K562 (cell line): ENCODE results near the gene ANKRD13B. TPM values are rescaled to one million over a fixed set of nuclear protein-coding genes. Genes with fewer than 3 reads are reported as not detected.

ENCODE experiments used
- ATF1 ChIP-seq, 2 experiments: fragments of 450-650 bp in 1 of 2; IDR thresholded peaks; 2 replicates each; pipeline ENCODE4 v1.6.1; 2016; ENCODE audit warnings: missing compliant biosample characterization in 1 of 2, missing genetic modification characterization in 1 of 2
- CXXC5 ChIP-seq: fragments of 250-450 bp; sonication (Bioruptor Pico); IDR thresholded peaks from 2 replicates; pipeline ENCODE4 v1.8.0; 2022; ENCODE audit warnings: inconsistent platforms, mild to moderate bottlenecking, moderate library complexity
- DMBX1 ChIP-seq: fragments of 250-450 bp; sonication (Bioruptor Pico); IDR thresholded peaks from 2 replicates; pipeline ENCODE4 v1.8.0; 2022; ENCODE audit warnings: inconsistent platforms, mild to moderate bottlenecking, moderate library complexity, borderline replicate concordance
- POU5F1 ChIP-seq: fragments of 150-350 bp; IDR thresholded peaks from 2 replicates; pipeline ENCODE4 v1.6.1; 2014; ENCODE audit warnings: borderline replicate concordance, low read length, low read depth, mild to moderate bottlenecking; ENCODE audit not compliant: partially characterized antibody
- PURB ChIP-seq: sonication (generic); formaldehyde crosslinking; IDR thresholded peaks from 2 replicates; pipeline ENCODE4 v1.9.0; 2021; ENCODE audit warnings: low read depth, mild to moderate bottlenecking, missing genetic modification reagents
- SAFB2 ChIP-seq: fragments of 200-400 bp; formaldehyde crosslinking; IDR thresholded peaks from 2 replicates; pipeline ENCODE4 v1.6.1; 2018; ENCODE audit warnings: borderline replicate concordance, low read length, low read depth, moderate library complexity; ENCODE audit not compliant: severe bottlenecking
- SOX6 ChIP-seq: fragments of 450-650 bp; IDR thresholded peaks from 2 replicates; pipeline ENCODE4 v1.6.1; 2014; ENCODE audit warnings: mild to moderate bottlenecking
- TCF7L2 ChIP-seq: fragments of 150-350 bp; IDR thresholded peaks from 2 replicates; pipeline ENCODE4 v1.6.1; 2016; ENCODE audit warnings: low read depth, mild to moderate bottlenecking, low read length, moderate library complexity
- ZNF165 ChIP-seq: fragments of 250-450 bp; sonication (Bioruptor Pico); IDR thresholded peaks from 2 replicates; pipeline ENCODE4 v1.4.0; 2020; ENCODE audit warnings: borderline replicate concordance
- ZNF76 ChIP-seq: fragments of 250-450 bp; sonication (Bioruptor Pico); IDR thresholded peaks from 2 replicates; pipeline ENCODE4 v1.4.0; 2020; ENCODE audit warnings: mild to moderate bottlenecking, moderate library complexity, borderline replicate concordance
- ZNF79 ChIP-seq: fragments of 250-450 bp; sonication (Bioruptor Pico); IDR thresholded peaks from 2 replicates; pipeline ENCODE4 v1.4.0; 2020; ENCODE audit warnings: low read depth, mild to moderate bottlenecking, moderate library complexity
- ZSCAN29 ChIP-seq: fragments of 450-650 bp; IDR thresholded peaks from 2 replicates; pipeline ENCODE4 v1.6.1; 2017
- polyA plus RNA-seq, 8 experiments: library from polyadenylated mRNA; depleted of rRNA in 4 of 8; stranded (reverse) in 5 of 8; unstranded in 3 of 8; fragments of >200 nt; fragmentation: Nextera tagmentation in 2 of 8; fragmentation: Illumina TruSeq in 1 of 8; extraction: Ambion mirVana in 2 of 8; extraction: Trizol in 1 of 8; gene quantifications; 2 replicates each; pipeline versions ENCODE4 v1.2.1 to v1.2.3, GENCODE V29; 2011 to 2014; ENCODE audit warnings: inconsistent platforms in 1 of 8, missing spikeins in 1 of 8
- total RNA-seq, 7 experiments: library from RNA; depleted of rRNA in 6 of 7; stranded (reverse); fragments of >200 nt in 6 of 7; fragmentation: Illumina TruSeq in 2 of 7; extraction: Trizol in 2 of 7; gene quantifications; 2 replicates each; pipeline versions ENCODE4 v1.2.1 to v1.2.3, GENCODE V29; 2011 to 2021; ENCODE audit warnings: low replicate concordance in 1 of 7
- TF ChIP-seq, protein P1 (sequence below): conservative IDR thresholded peaks from 2 replicates; pipeline ENCODE4 v1.6.1; 2011; ENCODE audit warnings: low read depth, mild to moderate bottlenecking, low read length; ENCODE audit not compliant: control insufficient read depth
- TF ChIP-seq, protein P2 (sequence below), 2 experiments: fragments of 450-650 bp in 1 of 2; sonication (generic) in 1 of 2; formaldehyde crosslinking in 1 of 2; IDR thresholded peaks in 1 of 2; conservative IDR thresholded peaks in 1 of 2; 2 replicates each; pipeline versions ENCODE4 v1.6.1 to v1.8.1; 2016 to 2023; ENCODE audit warnings: mild to moderate bottlenecking in 2 of 2, moderate library complexity in 2 of 2, inconsistent platforms in 1 of 2, missing genetic modification reagents in 1 of 2
- TF ChIP-seq, protein P3 (sequence below): fragments of 250-450 bp; sonication (Bioruptor Pico); IDR thresholded peaks from 2 replicates; pipeline ENCODE4 v1.4.0; 2020
- TF ChIP-seq, protein P4 (sequence below): fragments of 250-450 bp; sonication (Bioruptor Pico); IDR thresholded peaks from 2 replicates; pipeline ENCODE4 v1.5.0; 2020; ENCODE audit warnings: mild to moderate bottlenecking, borderline replicate concordance

Gene ANKRD13B
- total and polyA plus RNA-seq, 9 of the 15 experiments (the other 6 are each of a cell fraction or from before 2014, with no cell fraction given): 0.15 to 28.1 (median 4.6) TPM

DNA sequence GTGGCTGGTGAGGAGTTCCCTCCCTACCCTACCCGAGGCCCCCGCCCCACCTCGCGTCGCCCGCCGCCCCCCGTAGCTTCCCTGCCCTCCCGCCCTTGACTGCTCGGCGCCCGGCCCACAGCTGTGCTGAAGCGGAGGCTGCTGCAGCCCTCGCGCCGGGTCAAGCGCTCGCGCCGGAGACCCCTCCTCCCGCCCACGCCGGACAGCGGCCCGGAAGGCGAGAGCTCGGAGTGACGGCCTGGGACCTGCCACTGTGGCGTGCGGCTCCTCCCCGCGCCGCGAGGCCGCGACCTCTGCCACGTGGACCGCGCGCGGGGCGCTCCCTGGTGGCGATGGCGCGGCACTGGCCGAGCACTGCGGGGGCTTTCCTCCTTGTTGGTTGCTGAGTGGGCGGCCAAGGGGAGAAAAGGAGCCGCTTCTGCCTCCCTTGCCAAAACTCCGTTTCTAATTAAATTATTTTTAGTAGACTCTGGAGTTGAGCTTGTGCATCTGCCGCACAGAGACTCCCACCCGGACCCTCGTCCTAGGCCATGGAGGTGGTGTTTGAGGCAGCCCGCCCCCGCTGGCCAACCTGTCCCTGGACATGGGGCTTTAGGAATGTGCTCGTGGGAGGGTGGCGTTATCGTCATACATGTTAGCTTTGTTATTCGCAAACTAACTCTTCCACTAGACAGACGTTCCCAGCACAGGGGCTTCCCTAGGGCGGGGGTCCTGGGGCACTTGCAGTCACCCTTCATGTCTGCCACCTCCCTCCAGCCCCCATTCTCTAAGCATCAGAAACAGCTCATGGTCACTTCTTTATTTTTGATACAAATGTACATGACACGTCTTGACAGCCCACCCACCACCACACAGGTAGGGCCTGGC lies 20.0 kb upstream of the ANKRD13B start (continued):
- TF ChIP-seq, protein P1, sequence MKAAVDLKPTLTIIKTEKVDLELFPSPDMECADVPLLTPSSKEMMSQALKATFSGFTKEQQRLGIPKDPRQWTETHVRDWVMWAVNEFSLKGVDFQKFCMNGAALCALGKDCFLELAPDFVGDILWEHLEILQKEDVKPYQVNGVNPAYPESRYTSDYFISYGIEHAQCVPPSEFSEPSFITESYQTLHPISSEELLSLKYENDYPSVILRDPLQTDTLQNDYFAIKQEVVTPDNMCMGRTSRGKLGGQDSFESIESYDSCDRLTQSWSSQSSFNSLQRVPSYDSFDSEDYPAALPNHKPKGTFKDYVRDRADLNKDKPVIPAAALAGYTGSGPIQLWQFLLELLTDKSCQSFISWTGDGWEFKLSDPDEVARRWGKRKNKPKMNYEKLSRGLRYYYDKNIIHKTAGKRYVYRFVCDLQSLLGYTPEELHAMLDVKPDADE: peak; percentile 50; the same call in 1 of the 2 replicates
- no peak for TF ChIP-seq PURB (CRISPR knock-in tag)
- no peak for TF ChIP-seq ZNF76 (CRISPR knock-in tag)
- no peak for TF ChIP-seq SOX6
- TF ChIP-seq ATF1 (CRISPR knock-in tag; IDR thresholded peaks at IDR 0.05): no peak
- 0 out of 2 replicates have a peak, but pooled peaks have one; percentile 17 for TF ChIP-seq ATF1 (tag; IDR thresholded peaks at IDR 0.05)
- TF ChIP-seq, protein P2, sequence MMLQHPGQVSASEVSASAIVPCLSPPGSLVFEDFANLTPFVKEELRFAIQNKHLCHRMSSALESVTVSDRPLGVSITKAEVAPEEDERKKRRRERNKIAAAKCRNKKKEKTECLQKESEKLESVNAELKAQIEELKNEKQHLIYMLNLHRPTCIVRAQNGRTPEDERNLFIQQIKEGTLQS (IDR thresholded peaks at IDR 0.05): no peak
- TF ChIP-seq, protein P2 (CRISPR knock-in tag; conservative IDR thresholded peaks at IDR 0.05): no peak
- TF ChIP-seq, protein P3, sequence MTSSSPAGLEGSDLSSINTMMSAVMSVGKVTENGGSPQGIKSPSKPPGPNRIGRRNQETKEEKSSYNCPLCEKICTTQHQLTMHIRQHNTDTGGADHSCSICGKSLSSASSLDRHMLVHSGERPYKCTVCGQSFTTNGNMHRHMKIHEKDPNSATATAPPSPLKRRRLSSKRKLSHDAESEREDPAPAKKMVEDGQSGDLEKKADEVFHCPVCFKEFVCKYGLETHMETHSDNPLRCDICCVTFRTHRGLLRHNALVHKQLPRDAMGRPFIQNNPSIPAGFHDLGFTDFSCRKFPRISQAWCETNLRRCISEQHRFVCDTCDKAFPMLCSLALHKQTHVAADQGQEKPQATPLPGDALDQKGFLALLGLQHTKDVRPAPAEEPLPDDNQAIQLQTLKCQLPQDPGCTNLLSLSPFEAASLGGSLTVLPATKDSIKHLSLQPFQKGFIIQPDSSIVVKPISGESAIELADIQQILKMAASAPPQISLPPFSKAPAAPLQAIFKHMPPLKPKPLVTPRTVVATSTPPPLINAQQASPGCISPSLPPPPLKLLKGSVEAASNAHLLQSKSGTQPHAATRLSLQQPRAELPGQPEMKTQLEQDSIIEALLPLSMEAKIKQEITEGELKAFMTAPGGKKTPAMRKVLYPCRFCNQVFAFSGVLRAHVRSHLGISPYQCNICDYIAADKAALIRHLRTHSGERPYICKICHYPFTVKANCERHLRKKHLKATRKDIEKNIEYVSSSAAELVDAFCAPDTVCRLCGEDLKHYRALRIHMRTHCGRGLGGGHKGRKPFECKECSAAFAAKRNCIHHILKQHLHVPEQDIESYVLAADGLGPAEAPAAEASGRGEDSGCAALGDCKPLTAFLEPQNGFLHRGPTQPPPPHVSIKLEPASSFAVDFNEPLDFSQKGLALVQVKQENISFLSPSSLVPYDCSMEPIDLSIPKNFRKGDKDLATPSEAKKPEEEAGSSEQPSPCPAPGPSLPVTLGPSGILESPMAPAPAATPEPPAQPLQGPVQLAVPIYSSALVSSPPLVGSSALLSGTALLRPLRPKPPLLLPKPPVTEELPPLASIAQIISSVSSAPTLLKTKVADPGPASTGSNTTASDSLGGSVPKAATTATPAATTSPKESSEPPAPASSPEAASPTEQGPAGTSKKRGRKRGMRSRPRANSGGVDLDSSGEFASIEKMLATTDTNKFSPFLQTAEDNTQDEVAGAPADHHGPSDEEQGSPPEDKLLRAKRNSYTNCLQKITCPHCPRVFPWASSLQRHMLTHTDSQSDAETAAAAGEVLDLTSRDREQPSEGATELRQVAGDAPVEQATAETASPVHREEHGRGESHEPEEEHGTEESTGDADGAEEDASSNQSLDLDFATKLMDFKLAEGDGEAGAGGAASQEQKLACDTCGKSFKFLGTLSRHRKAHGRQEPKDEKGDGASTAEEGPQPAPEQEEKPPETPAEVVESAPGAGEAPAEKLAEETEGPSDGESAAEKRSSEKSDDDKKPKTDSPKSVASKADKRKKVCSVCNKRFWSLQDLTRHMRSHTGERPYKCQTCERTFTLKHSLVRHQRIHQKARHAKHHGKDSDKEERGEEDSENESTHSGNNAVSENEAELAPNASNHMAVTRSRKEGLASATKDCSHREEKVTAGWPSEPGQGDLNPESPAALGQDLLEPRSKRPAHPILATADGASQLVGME (CRISPR knock-in tag): no peak
- TF ChIP-seq ZNF165 (CRISPR knock-in tag): no peak
- TF ChIP-seq DMBX1: no peak
- TF ChIP-seq CXXC5 (CRISPR knock-in tag): peak; percentile 51
- no peak for TF ChIP-seq SAFB2
- TF ChIP-seq ZSCAN29: no peak
- no peak for TF ChIP-seq POU5F1
- no peak for TF ChIP-seq ZNF79 (CRISPR knock-in tag)
- TF ChIP-seq TCF7L2: no peak
- TF ChIP-seq, protein P4, sequence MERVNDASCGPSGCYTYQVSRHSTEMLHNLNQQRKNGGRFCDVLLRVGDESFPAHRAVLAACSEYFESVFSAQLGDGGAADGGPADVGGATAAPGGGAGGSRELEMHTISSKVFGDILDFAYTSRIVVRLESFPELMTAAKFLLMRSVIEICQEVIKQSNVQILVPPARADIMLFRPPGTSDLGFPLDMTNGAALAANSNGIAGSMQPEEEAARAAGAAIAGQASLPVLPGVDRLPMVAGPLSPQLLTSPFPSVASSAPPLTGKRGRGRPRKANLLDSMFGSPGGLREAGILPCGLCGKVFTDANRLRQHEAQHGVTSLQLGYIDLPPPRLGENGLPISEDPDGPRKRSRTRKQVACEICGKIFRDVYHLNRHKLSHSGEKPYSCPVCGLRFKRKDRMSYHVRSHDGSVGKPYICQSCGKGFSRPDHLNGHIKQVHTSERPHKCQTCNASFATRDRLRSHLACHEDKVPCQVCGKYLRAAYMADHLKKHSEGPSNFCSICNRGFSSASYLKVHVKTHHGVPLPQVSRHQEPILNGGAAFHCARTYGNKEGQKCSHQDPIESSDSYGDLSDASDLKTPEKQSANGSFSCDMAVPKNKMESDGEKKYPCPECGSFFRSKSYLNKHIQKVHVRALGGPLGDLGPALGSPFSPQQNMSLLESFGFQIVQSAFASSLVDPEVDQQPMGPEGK (CRISPR knock-in tag): no peak
